ENCODE data around the gene ITGB3BP.

GRCh38 chr1:63486629-63487028 is 36.4 kb downstream of the ITGB3BP start:
- TF ChIP-seq, protein P1, sequence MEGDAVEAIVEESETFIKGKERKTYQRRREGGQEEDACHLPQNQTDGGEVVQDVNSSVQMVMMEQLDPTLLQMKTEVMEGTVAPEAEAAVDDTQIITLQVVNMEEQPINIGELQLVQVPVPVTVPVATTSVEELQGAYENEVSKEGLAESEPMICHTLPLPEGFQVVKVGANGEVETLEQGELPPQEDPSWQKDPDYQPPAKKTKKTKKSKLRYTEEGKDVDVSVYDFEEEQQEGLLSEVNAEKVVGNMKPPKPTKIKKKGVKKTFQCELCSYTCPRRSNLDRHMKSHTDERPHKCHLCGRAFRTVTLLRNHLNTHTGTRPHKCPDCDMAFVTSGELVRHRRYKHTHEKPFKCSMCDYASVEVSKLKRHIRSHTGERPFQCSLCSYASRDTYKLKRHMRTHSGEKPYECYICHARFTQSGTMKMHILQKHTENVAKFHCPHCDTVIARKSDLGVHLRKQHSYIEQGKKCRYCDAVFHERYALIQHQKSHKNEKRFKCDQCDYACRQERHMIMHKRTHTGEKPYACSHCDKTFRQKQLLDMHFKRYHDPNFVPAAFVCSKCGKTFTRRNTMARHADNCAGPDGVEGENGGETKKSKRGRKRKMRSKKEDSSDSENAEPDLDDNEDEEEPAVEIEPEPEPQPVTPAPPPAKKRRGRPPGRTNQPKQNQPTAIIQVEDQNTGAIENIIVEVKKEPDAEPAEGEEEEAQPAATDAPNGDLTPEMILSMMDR (optimal IDR thresholded peaks at IDR 0.05 in 1 of 3, IDR thresholded peaks at IDR 0.05 in 1 of 3, conservative IDR thresholded peaks at IDR 0.05 in 1 of 3; ENCODE audit: extremely low read depth in 1 of 3, insufficient read depth in 2 of 3, low read length in 3 of 3) = no peak
- TF ChIP-seq EZH2 (IDR thresholded peaks at IDR 0.05; ENCODE audit: low read length) = no peak
